NK-92 (cell line): ENCODE results near the gene KRTAP10-9.
"Not testable (repeated sequence)": the region's sequence is repeated elsewhere in the genome, so short reads cannot be mapped to it uniquely, and the experiment has no call there.

Experiments
- DNase-seq: peaks from one replicate; lab custom pipeline; 2025; ENCODE audit not compliant: unreplicated experiment; lab: John Stamatoyannopoulos, UW

Gene KRTAP10-9

DNA sequence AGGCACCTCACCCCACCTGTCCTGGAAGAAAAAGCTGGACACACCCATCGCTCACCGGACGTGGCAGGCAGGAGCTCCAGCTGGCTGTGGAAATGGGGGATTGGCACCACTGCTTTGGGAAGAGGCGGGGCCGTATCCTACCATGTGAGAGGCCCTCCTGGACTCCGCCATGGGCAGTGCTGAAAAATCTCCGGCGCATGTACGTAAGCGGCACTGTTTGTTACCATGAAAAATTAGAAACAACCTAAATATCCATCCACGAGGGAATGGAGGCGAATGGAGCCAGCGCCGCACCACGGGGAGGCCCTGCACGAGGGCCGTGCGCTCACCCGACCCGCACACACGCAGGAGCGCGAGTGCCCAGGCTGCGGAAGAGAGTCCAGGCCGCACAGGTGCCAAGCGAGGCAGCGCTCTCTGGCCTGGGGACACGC is 11.9 kb upstream of the KRTAP10-9 start:
- DNase-seq: no peak

DNA sequence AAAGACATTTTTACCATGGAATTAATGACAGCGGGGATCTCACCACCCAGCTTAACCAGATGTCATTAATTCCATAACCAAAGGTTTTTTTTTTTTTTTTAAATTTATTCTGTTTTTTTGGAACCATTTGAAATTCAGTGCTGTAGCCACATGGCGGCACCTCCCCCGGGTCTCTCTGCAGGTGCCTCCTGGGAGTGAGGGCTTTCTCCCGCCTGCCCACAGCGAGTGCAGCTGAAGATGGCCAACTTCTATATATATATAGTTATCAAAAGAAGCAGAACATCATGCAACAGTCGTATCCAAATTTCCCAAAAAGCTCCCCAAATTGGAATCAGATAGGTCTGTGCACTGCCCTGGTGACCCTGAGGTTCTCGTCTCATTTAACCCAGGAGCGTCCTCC is 11.4 kb upstream of the KRTAP10-9 start:
- DNase-seq: no peak

DNA sequence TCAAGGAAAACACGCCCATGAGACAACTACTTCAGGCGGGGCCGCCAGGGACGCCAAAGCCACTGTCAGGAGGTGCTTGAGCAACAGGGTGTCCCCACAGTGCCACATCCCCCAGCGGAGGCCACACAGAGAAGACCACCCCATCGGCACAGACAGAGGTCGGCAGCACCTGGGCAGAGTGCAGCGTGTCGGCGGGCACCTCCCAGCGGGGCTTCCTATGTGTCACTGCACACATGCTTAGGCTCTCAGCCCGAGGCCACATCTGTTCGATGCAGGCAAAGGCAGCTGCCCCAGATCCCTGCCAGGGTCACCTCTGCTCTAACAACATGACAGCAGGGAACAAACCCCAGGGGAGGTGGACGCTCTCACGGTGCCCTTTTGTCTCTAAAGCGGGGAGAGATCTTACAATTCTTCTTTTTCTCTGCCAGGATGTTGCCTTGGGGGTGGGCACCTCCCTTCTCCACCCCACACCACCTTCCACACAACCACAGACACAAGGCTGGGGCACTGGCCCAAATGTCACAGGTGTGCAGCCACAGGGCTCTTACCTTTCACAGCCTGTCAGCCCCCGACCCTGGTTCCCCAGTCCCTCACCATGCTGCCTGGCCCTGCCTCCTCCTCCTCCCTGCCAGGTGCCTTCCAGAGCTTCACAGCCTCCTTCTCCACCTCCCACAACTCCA is 10.8 kb upstream of the KRTAP10-9 start:
- no peak for DNase-seq

DNA sequence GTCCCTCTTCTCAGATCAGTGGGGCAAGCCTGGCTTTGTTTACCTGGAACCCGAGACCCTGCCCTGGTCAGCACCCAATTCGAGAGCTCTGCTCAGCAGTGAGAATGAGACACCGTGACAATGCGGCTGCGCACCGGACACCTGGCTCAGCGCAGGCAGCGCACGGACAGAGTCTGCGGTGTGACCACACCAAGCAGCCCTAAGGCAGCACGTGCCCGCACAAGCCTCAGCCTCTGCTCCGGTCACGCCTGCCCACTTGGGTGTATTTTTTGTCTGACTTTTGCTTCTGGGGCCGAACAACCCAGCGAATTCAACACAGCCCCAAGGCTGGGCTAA is 10.3 kb upstream of the KRTAP10-9 start:
- DNase-seq: no peak

DNA sequence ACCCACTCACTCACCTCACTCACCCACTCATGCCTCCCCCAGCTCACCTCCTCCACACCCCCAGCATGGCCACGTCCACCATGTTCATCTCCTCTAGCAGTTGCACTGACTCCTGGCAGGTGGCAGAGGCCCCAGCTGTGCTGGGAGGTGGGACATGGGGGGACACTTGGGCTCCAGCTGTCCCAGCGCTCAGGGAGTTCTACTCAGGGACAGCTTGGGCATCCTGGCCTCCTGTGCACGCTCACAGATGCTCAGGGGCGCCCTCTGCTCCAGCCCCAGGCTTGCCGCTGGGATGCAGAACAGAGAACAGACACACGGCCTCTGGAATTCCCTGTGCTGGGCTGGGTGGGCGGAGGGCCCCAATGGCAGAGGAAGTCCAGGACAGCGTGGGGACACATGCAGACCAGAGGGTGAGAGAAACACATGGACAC is 9.8 kb upstream of the KRTAP10-9 start:
- DNase-seq: no peak

DNA sequence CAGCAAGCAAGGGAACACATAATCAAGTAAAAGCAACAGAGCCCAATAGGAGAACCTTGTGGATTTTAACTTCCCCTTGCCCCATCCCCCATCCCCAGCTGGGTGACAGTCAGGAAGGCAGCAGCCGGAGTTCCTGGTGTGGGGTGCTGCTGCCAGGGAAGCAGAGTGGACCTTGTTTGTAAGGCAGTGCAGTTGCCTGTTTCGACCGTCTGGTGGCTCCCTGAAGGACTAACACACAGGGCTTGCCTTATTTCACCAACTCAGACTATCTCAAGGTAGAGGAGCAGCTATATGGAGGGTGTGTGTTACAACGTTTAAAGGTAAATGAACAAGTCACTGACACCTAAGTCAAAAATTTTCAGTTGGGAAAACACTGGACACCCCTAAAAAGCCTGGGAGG is 8.4 kb upstream of the KRTAP10-9 start:
- no peak for DNase-seq

DNA sequence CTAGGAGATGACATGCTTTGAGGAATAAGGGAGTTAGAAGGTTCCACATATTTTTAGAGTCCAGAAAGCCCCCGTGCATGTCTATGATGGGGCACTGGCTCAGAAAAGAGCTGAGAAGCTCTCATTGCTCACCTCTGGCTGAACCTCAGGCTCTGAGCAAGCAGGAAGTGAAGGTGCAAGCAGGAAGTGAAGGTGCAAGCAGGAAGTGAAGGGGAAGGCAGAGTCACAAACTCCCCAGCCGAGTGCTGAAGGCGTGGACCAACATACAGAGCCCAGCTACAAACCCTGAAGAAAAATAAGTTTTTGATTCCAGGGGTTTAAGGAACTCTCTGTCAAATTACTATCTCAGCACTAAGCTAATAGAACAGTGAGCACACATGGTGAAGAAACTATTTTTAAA is 8.0 kb upstream of the KRTAP10-9 start:
- DNase-seq: no peak

DNA sequence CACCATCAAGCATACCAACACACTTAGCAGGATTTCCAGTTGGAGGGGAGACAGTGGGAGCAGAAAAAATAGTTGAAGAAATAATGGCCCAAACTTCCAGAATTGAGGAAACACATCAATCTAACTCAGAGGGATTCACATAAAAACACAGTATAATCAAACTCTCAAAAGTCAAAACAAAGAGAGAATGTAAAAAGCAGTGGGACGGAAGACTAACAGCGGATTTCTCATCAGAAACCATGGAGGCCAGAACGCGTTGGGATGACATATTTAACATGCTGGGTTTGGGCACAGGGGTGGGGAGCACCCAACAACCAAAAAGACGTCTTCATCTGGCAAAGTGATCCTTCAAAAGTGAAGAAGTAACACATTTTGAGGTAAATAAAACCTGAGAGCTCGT is 7.0 kb upstream of the KRTAP10-9 start:
- DNase-seq: no peak

DNA sequence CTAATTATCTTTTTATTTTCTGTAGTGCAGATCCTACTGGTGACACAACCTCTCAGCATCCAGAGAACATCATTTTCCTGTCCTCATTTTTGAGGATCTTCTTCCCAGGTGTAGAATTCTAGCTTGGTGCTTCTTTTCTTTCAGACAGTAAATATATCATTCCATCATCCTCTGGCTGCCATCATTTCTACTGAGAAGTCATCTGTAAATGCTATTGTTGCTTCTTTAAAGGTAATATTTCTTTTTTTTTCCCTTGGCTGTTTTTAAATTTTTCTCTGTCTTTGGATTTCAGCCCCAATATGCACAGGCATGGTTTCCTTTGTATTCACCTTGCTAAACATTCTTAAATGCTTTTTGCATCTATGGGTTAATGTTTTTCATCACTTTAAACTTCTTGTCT is 3.3 kb upstream of the KRTAP10-9 start:
- no peak for DNase-seq

DNA sequence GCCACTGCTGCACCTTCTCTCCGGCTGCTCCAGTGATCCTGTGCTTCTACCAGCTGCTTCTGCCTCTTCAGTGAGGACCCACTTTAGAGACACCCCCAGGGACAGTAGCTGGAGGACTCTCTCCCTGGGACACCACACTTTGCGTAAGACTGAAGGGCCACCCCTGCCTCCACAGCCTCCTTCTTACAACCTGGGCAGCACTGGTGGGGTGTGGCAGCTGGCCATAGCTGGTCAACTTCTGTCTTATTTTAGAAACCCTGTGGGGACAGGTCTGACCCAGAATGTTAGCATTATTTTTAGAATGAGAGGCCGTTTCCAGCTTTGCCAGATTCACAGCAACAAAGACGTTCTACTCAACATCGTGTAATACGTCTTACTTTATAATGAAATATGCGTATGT is 1.1 kb upstream of the KRTAP10-9 start:
- DNase-seq: no peak

DNA sequence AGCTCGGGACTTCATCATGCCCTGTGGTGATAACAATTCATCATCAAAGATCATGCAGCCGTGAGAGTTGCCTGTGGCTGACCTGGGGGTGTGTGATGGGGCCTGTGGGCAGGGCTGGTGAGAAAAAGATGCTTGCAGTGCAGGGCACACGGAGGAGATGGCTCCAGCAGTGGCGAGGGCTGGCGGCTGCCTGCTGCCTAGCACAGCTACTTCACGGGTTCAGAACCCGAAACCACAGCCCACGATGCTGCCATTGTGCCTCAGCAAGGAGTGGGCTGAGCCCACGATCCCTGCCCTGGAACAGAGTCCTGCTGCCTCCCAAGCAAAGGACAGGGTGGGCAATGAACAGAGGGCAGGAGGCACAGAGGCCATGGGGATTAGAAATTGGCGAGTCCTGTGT is 631 bp upstream of the KRTAP10-9 start:
- no peak for DNase-seq

DNA sequence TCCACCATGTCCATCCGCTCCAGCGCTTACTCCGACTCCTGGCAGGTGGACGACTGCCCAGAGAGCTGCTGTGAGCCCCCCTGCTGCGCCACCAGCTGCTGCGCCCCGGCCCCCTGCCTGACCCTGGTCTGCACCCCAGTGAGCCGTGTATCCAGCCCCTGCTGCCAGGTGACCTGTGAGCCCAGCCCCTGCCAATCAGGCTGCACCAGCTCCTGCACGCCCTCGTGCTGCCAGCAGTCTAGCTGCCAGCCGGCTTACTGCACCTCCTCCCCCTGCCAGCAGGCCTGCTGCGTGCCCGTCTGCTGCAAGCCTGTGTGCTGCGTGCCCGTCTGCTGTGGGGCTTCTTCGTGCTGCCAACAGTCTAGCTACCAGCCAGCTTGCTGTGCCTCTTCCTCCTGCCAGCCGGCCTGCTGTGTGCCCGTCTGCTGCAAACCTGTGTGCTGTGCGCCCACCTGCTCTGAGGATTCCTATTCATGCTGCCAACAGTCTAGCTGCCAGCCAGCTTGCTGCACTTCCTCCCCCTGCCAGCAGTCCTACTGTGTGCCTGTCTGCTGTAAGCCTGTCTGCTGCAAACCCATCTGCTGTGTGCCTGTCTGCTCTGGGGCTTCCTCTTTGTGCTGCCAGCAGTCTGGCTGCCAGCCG is 409 bp downstream of the KRTAP10-9 start:
- not testable (repeated sequence) for DNase-seq

DNA sequence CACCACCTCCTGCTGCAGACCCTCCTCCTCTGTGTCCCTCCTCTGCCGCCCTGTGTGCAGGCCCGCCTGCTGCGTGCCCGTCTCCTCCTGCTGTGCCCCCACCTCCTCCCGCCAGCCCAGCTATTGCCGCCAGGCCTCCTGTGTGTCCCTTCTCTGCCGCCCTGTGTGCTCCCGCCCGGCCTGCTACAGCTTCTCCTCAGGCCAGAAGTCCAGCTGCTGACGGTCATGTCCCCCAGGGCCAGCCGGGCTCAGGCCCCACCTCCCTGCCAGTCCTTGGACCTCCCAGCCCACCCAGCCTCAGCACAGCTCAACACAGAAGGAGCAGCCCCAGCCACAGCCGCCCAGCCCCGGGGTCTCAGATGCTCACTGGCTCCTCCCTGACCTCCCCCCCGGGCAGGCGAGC is 939 bp downstream of the KRTAP10-9 start:
- DNase-seq: not testable (repeated sequence)

DNA sequence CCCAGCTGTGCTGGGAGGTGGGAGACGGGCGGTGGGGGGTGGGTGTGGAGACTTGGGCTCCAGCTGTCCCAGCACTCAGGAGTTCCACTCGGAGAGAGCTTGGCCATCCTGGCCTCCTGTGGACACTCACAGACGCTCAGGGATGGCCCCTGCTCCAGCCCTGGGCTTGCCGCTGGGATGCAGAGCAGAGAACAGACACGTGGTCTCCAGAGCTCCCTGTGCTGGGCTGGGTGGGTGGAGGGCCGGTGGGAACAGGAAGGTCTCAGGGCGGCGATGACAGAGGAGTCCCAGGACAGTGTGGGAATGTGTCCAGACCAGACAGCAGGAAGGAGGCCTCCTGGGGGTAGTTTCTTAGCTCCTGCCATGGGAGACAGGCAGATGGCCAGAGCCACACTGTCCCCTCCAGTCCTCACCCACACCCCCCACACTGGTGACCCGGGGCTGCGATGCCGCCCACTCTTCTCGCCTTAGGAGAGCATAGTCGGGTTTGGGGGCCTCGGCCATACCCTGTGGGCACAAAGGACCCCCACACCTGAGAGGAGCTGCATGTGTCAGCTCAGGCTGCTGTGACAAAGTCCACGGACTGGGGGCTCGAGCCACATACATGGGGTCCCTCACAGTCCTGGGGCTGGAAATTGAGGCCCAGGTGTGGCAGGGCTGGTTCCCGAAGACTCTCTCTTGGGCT is 2.0 kb downstream of the KRTAP10-9 start:
- DNase-seq: no peak

DNA sequence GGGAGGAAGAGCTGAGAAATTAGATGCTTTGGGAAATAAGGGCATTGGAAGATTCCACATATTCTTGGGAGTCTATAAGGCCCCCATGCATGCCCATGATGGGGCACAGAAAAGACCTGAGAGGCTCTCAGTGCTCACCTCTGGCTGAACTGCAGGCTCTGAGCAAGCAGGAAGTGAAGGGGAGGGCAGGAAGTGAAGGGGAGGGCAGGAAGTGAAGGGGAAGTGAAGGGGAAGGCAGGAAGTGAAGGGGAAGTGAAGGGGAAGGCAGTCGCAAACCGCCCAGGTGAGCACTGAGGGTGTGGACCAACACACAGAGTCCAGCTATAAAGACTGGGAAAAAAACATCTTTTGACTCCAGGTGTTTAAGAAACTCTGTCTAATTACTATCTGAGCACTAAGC is 3.5 kb downstream of the KRTAP10-9 start:
- DNase-seq: no peak

DNA sequence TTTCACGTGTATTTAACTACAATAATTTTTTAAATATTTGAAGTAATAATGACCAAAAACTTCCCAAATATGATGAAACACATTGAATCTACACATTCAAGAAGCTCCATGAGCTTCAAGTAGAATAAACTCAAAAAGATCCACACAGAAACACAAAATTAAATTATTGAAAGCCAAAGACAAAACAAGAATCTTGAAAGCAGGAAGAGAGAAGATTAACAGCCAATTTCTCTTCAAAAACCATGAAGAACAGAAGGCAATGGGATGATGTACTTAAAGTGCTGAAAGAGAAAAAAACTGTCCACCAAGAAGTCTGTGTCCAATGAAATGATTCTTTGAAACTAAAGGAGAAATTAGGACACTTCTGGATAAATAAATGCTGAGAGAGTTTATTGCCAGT is 5.2 kb downstream of the KRTAP10-9 start:
- no peak for DNase-seq

DNA sequence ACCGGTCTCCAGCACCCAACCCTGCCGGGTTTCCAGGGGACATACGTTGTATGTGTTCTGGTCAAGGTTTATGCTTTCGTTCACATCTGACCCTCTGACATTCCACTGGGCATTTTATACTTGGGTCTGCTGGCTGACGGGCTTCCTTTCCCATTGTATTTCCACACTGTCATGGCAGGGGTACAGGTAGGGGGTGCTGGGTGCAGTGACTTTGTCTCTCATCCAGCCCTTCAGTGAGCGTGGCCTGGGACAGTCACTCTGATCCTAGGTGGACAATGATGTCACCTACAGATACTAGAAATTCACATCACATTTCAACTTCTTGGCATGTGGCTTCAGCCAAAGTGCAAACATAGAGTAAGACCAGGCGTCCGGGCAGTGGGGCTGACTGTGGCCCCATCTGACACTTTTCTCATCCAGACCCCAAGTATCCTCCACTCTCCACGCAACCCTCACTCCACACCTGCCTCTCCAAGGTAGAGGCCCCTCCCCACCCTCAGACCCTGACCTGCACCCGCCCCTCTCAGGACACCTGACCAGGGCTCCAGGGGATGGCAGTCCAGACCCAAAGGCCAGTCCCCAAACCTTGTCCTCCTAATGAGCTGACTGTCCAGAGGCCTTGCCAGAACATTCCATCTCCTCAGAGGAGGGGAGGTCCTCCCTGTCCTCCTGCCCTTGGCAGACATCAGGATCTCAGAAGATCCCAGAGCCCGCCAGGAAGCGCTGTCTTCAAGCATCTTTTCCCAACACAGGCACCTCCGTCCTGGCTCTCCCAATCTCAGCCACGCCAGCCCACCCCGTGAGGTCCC is 9.5 kb downstream of the KRTAP10-9 start:
- no peak for DNase-seq

DNA sequence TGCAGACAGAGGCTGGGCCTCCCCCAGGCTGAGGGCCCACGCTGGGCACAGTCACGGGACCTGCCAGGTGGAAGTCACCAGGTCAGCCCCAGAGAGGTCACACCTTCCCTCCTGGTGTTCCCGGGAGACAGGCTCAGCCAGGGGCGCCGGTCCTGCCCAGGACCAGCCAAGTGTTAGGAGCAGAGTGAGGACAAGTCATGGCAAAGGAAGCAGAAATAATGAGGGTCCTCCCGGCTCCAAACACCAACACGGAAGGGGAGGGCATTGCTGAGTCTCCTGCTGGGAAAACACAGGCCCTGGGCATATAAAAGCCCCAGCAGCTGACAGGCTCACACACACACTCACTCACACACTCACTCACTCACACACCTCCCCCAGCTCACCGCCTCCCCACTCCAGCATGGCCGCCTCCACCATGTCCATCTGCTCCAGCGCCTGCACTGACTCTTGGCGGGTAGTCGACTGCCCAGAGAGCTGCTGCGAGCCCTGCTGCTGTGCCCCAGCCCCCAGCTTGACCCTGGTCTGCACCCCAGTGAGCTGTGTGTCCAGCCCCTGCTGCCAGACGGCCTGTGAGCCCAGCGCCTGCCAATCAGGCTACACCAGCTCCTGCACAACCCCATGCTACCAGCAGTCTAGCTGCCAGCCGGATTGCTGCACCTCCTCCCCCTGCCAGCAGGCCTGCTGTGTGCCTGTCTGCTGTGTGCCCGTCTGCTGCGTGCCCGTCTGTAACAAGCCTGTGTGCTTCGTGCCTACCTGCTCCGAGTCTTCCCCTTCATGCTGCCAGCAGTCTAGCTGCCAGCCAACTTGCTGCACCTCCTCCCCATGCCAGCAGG is 10.3 kb downstream of the KRTAP10-9 start, which contains the start of gene KRTAP10-10:
KRTAP10-10 (plus strand) TSS at position 339 of the 833 bp plus-strand sequence; CDS start at position 401, 62 bp downstream.
- no peak for DNase-seq

DNA sequence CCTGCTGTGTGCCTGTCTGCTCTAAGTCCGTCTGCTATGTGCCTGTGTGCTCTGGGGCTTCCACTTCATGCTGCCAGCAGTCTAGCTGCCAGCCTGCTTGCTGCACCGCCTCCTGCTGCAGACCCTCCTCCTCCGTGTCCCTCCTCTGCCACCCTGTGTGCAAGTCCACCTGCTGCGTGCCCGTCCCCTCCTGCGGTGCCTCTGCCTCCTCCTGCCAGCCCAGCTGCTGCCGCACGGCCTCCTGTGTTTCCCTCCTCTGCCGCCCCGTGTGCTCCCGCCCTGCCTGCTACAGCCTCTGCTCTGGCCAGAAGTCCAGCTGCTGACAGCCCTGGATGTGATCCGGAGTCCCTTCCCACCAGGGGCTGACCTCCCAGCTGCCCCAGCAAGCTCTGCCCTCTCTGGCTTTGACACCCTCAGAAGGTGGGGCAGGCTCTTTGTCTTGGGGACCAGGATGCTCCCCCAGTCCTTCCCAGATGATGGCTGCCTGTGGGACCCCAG is 11.0 kb downstream of the KRTAP10-9 start:
- DNase-seq: not testable (repeated sequence)
